Measurements from ENCODE around the gene CNTD1.

Gene CNTD1, protein sequence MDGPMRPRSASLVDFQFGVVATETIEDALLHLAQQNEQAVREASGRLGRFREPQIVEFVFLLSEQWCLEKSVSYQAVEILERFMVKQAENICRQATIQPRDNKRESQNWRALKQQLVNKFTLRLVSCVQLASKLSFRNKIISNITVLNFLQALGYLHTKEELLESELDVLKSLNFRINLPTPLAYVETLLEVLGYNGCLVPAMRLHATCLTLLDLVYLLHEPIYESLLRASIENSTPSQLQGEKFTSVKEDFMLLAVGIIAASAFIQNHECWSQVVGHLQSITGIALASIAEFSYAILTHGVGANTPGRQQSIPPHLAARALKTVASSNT
- total RNA-seq, result 0 to 0.19 (median 0.09) reads per million in 3 donors

GRCh38 chr17:42798383-42799380 lies at the start of gene CNTD1, which contains the start of gene COA3:
Gene CNTD1, plus strand, starts transcription at chr17:42798861. Its CDS starts 207 bp downstream, at chr17:42799068.
Gene COA3, minus strand, starts transcription at chr17:42798704. Its CDS starts 23 bp downstream, at chr17:42798681.
- Histone ChIP-seq H3K4me1 (ENCODE audit: control insufficient read depth, insufficient read depth, low read length, poor library complexity, severe bottlenecking) (peaks cover 15% of the 10 kb centered on the region), H3K27ac (ENCODE audit: insufficient read depth, low read length, poor library complexity, severe bottlenecking) (peak within 1 kb of the TSS; percentile 47), H3K9me3 (ENCODE audit: control insufficient read depth, low read length) (no peaks in the 10 kb centered on the region), H3K4me3 (ENCODE audit: insufficient read depth, low read depth, low read length, poor library complexity, severe bottlenecking) (peak within 1 kb of the TSS; percentile 90), H3K27me3 (replicated peaks; ENCODE audit: control insufficient read depth, insufficient read depth, low read length, poor library complexity, severe bottlenecking) (no peaks in the 10 kb centered on the region), H3K36me3 (ENCODE audit: control insufficient read depth, insufficient read depth, low read length) (no peaks in the 10 kb centered on the region)
- peak; percentile 35 to 55 (median 49) for DNase-seq

DNA sequence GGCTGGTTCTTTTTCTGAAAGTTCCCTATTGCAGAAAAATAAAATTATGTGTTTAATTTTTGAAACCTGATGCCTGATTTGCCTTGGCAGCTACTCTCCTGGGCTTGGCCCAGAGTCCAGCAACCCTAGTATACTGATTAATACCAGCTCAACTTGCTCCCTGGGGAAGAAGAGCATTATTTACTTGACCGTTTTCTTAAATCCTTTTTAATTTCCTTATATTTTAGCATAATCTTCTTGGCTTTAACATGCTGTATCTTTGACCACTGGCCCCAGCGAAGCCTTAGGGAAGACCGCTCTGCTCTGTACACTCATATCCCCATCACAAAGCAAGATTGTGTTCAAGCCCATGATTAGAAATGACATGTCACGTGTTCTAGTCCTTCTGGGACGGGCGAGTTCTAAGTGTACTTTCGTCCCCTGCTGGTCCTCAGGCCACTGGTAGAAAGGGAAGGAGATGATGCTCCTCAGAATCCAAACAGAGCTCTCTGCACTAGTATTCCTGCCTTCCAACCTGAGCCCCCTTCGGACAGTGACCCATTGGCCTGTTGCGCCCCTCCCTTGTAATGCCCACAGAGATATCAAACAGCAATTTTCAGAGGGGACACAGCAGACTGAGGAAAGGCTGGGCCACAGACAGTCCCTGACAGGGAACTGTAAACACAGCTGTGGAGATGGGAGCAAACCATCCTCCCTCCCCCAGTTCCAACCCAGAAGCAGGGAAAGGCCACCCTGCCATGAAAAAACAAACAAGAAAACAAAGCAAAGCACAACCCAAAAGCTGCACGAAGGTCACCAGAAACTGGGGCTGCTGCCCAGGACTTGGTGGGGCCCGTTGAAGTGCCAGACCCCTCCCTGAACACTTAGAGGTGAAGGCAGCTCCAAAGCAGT lies 49.5 kb upstream of the CNTD1 start:
- no peaks in the 10 kb centered on the region for H3K9me3 ChIP-seq (ENCODE audit: control insufficient read depth, low read length)
- H3K27ac ChIP-seq (ENCODE audit: insufficient read depth, low read length, poor library complexity, severe bottlenecking), result no peak overlapping the region
- H3K27me3 ChIP-seq (replicated peaks; ENCODE audit: control insufficient read depth, insufficient read depth, low read length, poor library complexity, severe bottlenecking), result no peaks in the 10 kb centered on the region
- no peak overlapping the region for H3K4me3 ChIP-seq (ENCODE audit: insufficient read depth, low read depth, low read length, poor library complexity, severe bottlenecking)
- no peaks in the 10 kb centered on the region for H3K36me3 ChIP-seq (ENCODE audit: control insufficient read depth, insufficient read depth, low read length)
- H3K4me1 ChIP-seq (ENCODE audit: control insufficient read depth, insufficient read depth, low read length, poor library complexity, severe bottlenecking), result peaks cover 6% of the 10 kb centered on the region
- no peak for DNase-seq

- H3K27me3 ChIP-seq (replicated peaks; ENCODE audit: control insufficient read depth, insufficient read depth, low read length, poor library complexity, severe bottlenecking), result no peaks in the 10 kb centered on the region
- H3K9me3 ChIP-seq (ENCODE audit: control insufficient read depth, low read length), result no peaks in the 10 kb centered on the region
- no peak for DNase-seq
- H3K4me1 ChIP-seq (ENCODE audit: control insufficient read depth, insufficient read depth, low read length, poor library complexity, severe bottlenecking), result no peaks in the 10 kb centered on the region
- H3K36me3 ChIP-seq (ENCODE audit: control insufficient read depth, insufficient read depth, low read length), result no peaks in the 10 kb centered on the region
- H3K4me3 ChIP-seq (ENCODE audit: insufficient read depth, low read depth, low read length, poor library complexity, severe bottlenecking), result no peak overlapping the region
- H3K27ac ChIP-seq (ENCODE audit: insufficient read depth, low read length, poor library complexity, severe bottlenecking), result no peak overlapping the region
Measured at GRCh38 chr17:42750739-42751344, 47.8 kb upstream of the CNTD1 start.

DNA sequence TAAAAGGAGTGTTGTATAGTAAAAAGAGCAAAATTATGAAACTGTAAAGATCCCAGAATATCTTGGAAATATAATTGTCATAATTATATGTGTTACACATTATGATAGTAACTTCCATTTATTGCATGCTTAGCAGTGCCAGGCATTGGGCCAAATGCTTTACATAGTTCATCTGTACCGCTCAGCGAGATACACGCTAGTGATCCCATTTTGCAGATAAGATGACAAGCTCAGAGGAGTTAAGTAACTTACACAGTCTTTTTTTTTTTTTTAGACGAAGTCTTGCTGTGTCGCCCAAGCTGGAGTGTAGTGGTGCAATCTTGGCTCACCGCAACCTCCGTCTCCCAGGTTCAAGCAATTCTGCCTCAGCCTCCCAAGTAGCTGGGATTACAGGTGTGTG lies 47.0 kb upstream of the CNTD1 start:
- no peaks in the 10 kb centered on the region for H3K4me1 ChIP-seq (ENCODE audit: control insufficient read depth, insufficient read depth, low read length, poor library complexity, severe bottlenecking)
- no peak for DNase-seq
- H3K4me3 ChIP-seq (ENCODE audit: insufficient read depth, low read depth, low read length, poor library complexity, severe bottlenecking), result no peak overlapping the region
- no peaks in the 10 kb centered on the region for H3K36me3 ChIP-seq (ENCODE audit: control insufficient read depth, insufficient read depth, low read length)
- H3K27ac ChIP-seq (ENCODE audit: insufficient read depth, low read length, poor library complexity, severe bottlenecking), result no peak overlapping the region
- no peaks in the 10 kb centered on the region for H3K27me3 ChIP-seq (replicated peaks; ENCODE audit: control insufficient read depth, insufficient read depth, low read length, poor library complexity, severe bottlenecking)
- no peaks in the 10 kb centered on the region for H3K9me3 ChIP-seq (ENCODE audit: control insufficient read depth, low read length)

DNA sequence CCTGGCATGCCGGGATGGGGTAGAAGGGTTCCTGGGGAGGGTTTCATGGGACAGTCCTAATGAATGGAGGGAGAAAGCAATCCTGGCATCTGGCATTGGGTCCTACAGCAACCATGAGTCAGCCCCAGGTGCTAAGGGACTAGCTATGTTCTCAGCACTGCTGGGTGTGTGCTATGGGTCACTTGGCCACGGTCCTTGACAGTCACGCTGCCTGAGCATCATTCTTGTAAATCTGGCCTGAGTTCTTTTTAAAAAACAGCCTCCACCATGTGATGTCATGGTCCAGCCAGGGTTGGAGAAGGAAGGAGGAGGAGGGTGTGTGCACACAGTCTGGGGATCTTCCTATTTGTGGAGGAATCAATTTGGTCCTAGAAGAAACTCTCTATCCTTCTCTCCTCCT lies 43.9 kb upstream of the CNTD1 start:
- Histone ChIP-seq H3K4me3 (ENCODE audit: insufficient read depth, low read depth, low read length, poor library complexity, severe bottlenecking) (no peak overlapping the region), H3K9me3 (ENCODE audit: control insufficient read depth, low read length) (no peaks in the 10 kb centered on the region), H3K27me3 (replicated peaks; ENCODE audit: control insufficient read depth, insufficient read depth, low read length, poor library complexity, severe bottlenecking) (no peaks in the 10 kb centered on the region), H3K4me1 (ENCODE audit: control insufficient read depth, insufficient read depth, low read length, poor library complexity, severe bottlenecking) (no peaks in the 10 kb centered on the region), H3K36me3 (ENCODE audit: control insufficient read depth, insufficient read depth, low read length) (no peaks in the 10 kb centered on the region), H3K27ac (ENCODE audit: insufficient read depth, low read length, poor library complexity, severe bottlenecking) (no peak overlapping the region)
- no peak for DNase-seq

GRCh38 chr17:42759982-42760651 lies 38.5 kb upstream of the CNTD1 start:
- Histone ChIP-seq H3K27me3 (replicated peaks; ENCODE audit: control insufficient read depth, insufficient read depth, low read length, poor library complexity, severe bottlenecking) (peaks cover 30% of the 10 kb centered on the region), H3K36me3 (ENCODE audit: control insufficient read depth, insufficient read depth, low read length) (no peaks in the 10 kb centered on the region), H3K4me3 (ENCODE audit: insufficient read depth, low read depth, low read length, poor library complexity, severe bottlenecking) (no peak overlapping the region), H3K9me3 (ENCODE audit: control insufficient read depth, low read length) (no peaks in the 10 kb centered on the region), H3K27ac (ENCODE audit: insufficient read depth, low read length, poor library complexity, severe bottlenecking) (no peak overlapping the region), H3K4me1 (ENCODE audit: control insufficient read depth, insufficient read depth, low read length, poor library complexity, severe bottlenecking) (peaks cover 9% of the 10 kb centered on the region)
- DNase-seq, result no peak

GRCh38 chr17:42760652-42761581 lies 37.7 kb upstream of the CNTD1 start, which contains the start of gene RAMP2:
Gene RAMP2, plus strand, starts transcription at chr17:42761227. Its CDS starts 35 bp downstream, at chr17:42761262.
- peak within 1 kb of the TSS; percentile 37 for H3K4me3 ChIP-seq (ENCODE audit: insufficient read depth, low read depth, low read length, poor library complexity, severe bottlenecking)
- no peak for DNase-seq
- H3K9me3 ChIP-seq (ENCODE audit: control insufficient read depth, low read length), result no peaks in the 10 kb centered on the region
- H3K4me1 ChIP-seq (ENCODE audit: control insufficient read depth, insufficient read depth, low read length, poor library complexity, severe bottlenecking), result peaks cover 9% of the 10 kb centered on the region
- H3K36me3 ChIP-seq (ENCODE audit: control insufficient read depth, insufficient read depth, low read length), result no peaks in the 10 kb centered on the region
- H3K27ac ChIP-seq (ENCODE audit: insufficient read depth, low read length, poor library complexity, severe bottlenecking), result no peak within 1 kb of the TSS
- H3K27me3 ChIP-seq (replicated peaks; ENCODE audit: control insufficient read depth, insufficient read depth, low read length, poor library complexity, severe bottlenecking), result peaks cover 36% of the 10 kb centered on the region

GRCh38 chr17:42761638-42762037 lies 37.0 kb upstream of the CNTD1 start:
- no peak for DNase-seq
- Histone ChIP-seq H3K36me3 (ENCODE audit: control insufficient read depth, insufficient read depth, low read length) (no peaks in the 10 kb centered on the region), H3K4me1 (ENCODE audit: control insufficient read depth, insufficient read depth, low read length, poor library complexity, severe bottlenecking) (peaks cover 9% of the 10 kb centered on the region), H3K9me3 (ENCODE audit: control insufficient read depth, low read length) (no peaks in the 10 kb centered on the region), H3K27me3 (replicated peaks; ENCODE audit: control insufficient read depth, insufficient read depth, low read length, poor library complexity, severe bottlenecking) (peaks cover 36% of the 10 kb centered on the region), H3K4me3 (ENCODE audit: insufficient read depth, low read depth, low read length, poor library complexity, severe bottlenecking) (no peak overlapping the region), H3K27ac (ENCODE audit: insufficient read depth, low read length, poor library complexity, severe bottlenecking) (no peak overlapping the region)

Data from effector memory CD4-positive, alpha-beta T cell (primary cell).